ENCODE measurements around the gene GPATCH2.

GPATCH2 gene

GRCh38 chr1:217379336-217379735, 251.6 kb downstream of the GPATCH2 start:
- H2AFZ ChIP-seq (ENCODE audit: low read length): no peak overlapping the region

More at GRCh38 chr1:217379336-217379735, 251.6 kb downstream of the GPATCH2 start:
- H3K9me2 ChIP-seq (ENCODE audit: low read depth, low read length): no peaks in the 10 kb centered on the region
- H4K20me1 ChIP-seq (ENCODE audit: insufficient read depth, low read length): no peaks in the 10 kb centered on the region
- no peak overlapping the region for H3K4me3 ChIP-seq (ENCODE audit: low read depth, low read length, poor library complexity, severe bottlenecking)
- H3K4me2 ChIP-seq (ENCODE audit: low read length): no peak overlapping the region
- H3K4me1 ChIP-seq (ENCODE audit: insufficient read depth, low read length, severe bottlenecking): no peaks in the 10 kb centered on the region
- no peaks in the 10 kb centered on the region for H3K27me3 ChIP-seq (ENCODE audit: insufficient read depth, low read length)
- TF ChIP-seq CTCF (IDR thresholded peaks at IDR 0.05; ENCODE audit: low read length) (no peak), EZH2 (IDR thresholded peaks at IDR 0.05; ENCODE audit: borderline replicate concordance, low read length) (no peak)
- H3K9me3 ChIP-seq (ENCODE audit: low read length): no peaks in the 10 kb centered on the region
- H3K9ac ChIP-seq (ENCODE audit: low read length): no peak overlapping the region
- H3K79me2 ChIP-seq (ENCODE audit: insufficient read depth, low read length): no peaks in the 10 kb centered on the region
- no peaks in the 10 kb centered on the region for H3K36me3 ChIP-seq (ENCODE audit: insufficient read depth, low read length)
- no peaks in the 10 kb centered on the region for H3F3A ChIP-seq (ENCODE audit: insufficient read depth, low read length)
- no peak overlapping the region for H3K27ac ChIP-seq (ENCODE audit: low read depth, low read length, poor library complexity, severe bottlenecking)
